Cardiac fibroblast (primary cell): ENCODE results near the gene PHOX2A.

ENCODE experiments used
- DNase-seq, 2 donors: peaks; one replicate each; pipeline versions ENCODE4 v3.0.0 to v3.0.0-alpha.2; 2010; ENCODE audit warnings: low read depth in 2 of 2
- H3K4me3 ChIP-seq, 2 donors: replicated peaks in 1 of 2; 1 replicate in 1 of 2; 2 replicates in 1 of 2; pipeline ENCODE4 v1.5.1; 2011; ENCODE audit warnings: low read depth in 2 of 2, low read length in 2 of 2, mild to moderate bottlenecking in 2 of 2, moderate library complexity in 1 of 2
- CTCF ChIP-seq: IDR thresholded peaks from one replicate; pipeline ENCODE4 v1.5.1; 2011; ENCODE audit warnings: low read depth, mild to moderate bottlenecking, low read length, inconsistent platforms

The PHOX2A gene

GRCh38 chr11:72243173-72244059, 560 bp downstream of the PHOX2A start:
- no peak for DNase-seq
- TF ChIP-seq CTCF = no peak
- no peak overlapping the region for H3K4me3 ChIP-seq

- no peak overlapping the region for H3K4me3 ChIP-seq
- no peak for DNase-seq
- TF ChIP-seq CTCF = no peak
Measured at GRCh38 chr11:72242141-72242540, 1.8 kb downstream of the PHOX2A start.

- DNase-seq = no peak
- H3K4me3 ChIP-seq = no peak overlapping the region
- no peak for TF ChIP-seq CTCF
Measured at GRCh38 chr11:72241291-72241781, 2.6 kb downstream of the PHOX2A start.

GRCh38 chr11:72240461-72241290, 3.3 kb downstream of the PHOX2A start:
- H3K4me3 ChIP-seq = no peak overlapping the region
- no peak for TF ChIP-seq CTCF
- DNase-seq = peak in 1 of 2 donors; percentile 24

GRCh38 chr11:72239849-72240460, 4.0 kb downstream of the PHOX2A start:
- H3K4me3 ChIP-seq = peak overlapping the region; percentile 5 to 18
- no peak for TF ChIP-seq CTCF
- peak; percentile 36 to 43 for DNase-seq

DNA sequence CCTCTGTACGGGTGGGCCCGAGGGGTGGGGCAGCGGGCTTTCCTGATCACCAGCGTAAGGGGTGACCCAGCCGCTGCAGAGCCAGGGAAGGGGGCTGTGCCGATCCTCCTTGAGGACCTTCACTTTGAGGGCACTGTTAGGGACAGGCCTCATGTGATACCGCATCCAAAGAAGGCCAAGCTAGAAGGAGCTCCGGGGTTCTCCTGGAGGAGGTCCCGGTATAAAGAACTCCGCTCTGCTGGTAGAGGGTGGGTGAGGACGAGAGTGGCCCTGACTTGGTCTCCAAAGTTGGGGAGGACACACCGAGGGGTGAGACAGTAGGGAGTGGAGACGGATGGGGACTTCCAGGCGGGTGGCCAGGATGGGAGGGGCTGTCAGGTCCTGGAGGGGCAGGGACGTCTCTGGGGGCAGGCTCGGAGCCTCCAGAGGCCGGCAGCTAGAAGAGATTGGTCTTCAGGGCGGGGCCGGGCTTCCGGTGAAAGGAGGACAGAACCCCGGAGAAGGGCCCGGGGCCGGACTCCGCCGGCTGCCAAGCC, 4.6 kb downstream of the PHOX2A start:
- peak overlapping the region in 1 of 2 donors; percentile 21 for H3K4me3 ChIP-seq
- peak; percentile 57 to 62 for DNase-seq
- TF ChIP-seq CTCF = no peak
